Caco-2 (cell line): Measurements from ENCODE around the gene CD151. TPM values are rescaled to one million over a fixed set of nuclear protein-coding genes. Genes with fewer than 3 reads are reported as not detected.

ENCODE experiments used
- BruUV-seq: library from RNA; stranded (reverse); fragments of 400-500 nt; replicated peaks from 2 replicates; lab custom pipeline; 2021; lab: Mats Ljungman, UMichigan
- CTCF ChIA-PET: fragments of 300-600 bp; sonication (Branson Sonifier 250); formaldehyde crosslinking; loops from one replicate; lab custom pipeline; 2022; ENCODE audit warnings: antibody characterized with exemption; lab: Charles Lee
- POLR2A ChIA-PET: fragments of 300-600 bp; sonication (Branson Sonifier 250); formaldehyde crosslinking; loops from one replicate; lab custom pipeline; 2022; ENCODE audit warnings: antibody characterized with exemption; lab: Charles Lee
- DNase-seq, 2 experiments: peaks; one replicate each; pipeline versions ENCODE4 v3.0.0 to v3.0.0-alpha.2; 2020 to 2022
- H3K27me3 ChIP-seq: replicated peaks from 2 replicates; pipeline ENCODE4 v1.6.0; 2011; ENCODE audit warnings: low read length; ENCODE audit not compliant: control insufficient read depth, insufficient read depth
- H3K36me3 ChIP-seq: 2 replicates; pipeline ENCODE4 v1.5.1; 2011; ENCODE audit warnings: low read length; ENCODE audit not compliant: control insufficient read depth, insufficient read depth
- H3K4me1 ChIP-seq: fragments of 250-450 bp; sonication (Bioruptor Pico); 2 replicates; pipeline ENCODE4 v1.5.1; 2020; ENCODE audit warnings: mild to moderate bottlenecking
- H3K4me3 ChIP-seq: 2 replicates; pipeline ENCODE4 v1.5.1; 2011; ENCODE audit warnings: low read depth, mild to moderate bottlenecking, control low read depth, low read length
- H3K9me3 ChIP-seq: fragments of 250-450 bp; sonication (Bioruptor Pico); 2 replicates; pipeline ENCODE4 v1.5.1; 2020; ENCODE audit warnings: mild to moderate bottlenecking, moderate library complexity
- H3K27ac Mint-ChIP-seq: one replicate; pipeline ENCODE4 v1.8.0; 2022; ENCODE audit warnings: mixed read lengths; ENCODE audit not compliant: unreplicated experiment
- H3K27me3 Mint-ChIP-seq: one replicate; pipeline ENCODE4 v1.8.0; 2022; ENCODE audit warnings: mixed read lengths; ENCODE audit not compliant: insufficient read depth, unreplicated experiment
- H3K36me3 Mint-ChIP-seq: one replicate; pipeline ENCODE4 v1.8.0; 2022; ENCODE audit warnings: mild to moderate bottlenecking, mixed read lengths; ENCODE audit not compliant: insufficient read depth, unreplicated experiment
- H3K4me1 Mint-ChIP-seq: one replicate; pipeline ENCODE4 v1.8.0; 2022; ENCODE audit warnings: low read depth, mixed read lengths; ENCODE audit not compliant: unreplicated experiment
- H3K4me3 Mint-ChIP-seq: one replicate; pipeline ENCODE4 v1.8.0; 2022; ENCODE audit warnings: mild to moderate bottlenecking, moderate library complexity, mixed read lengths; ENCODE audit not compliant: unreplicated experiment
- H3K9me3 Mint-ChIP-seq: one replicate; pipeline ENCODE4 v1.8.0; 2022; ENCODE audit warnings: mixed read lengths; ENCODE audit not compliant: unreplicated experiment
- CTCF ChIP-seq, 2 experiments: fragments of 200-600 bp in 1 of 2; IDR thresholded peaks; 1 replicate in 1 of 2; 2 replicates in 1 of 2; pipeline versions ENCODE4 v1.5.1 to v1.8.0; 2011 to 2022; ENCODE audit warnings: antibody characterized with exemption in 1 of 2, control low read depth in 1 of 2, inconsistent platforms in 1 of 2, low read depth in 1 of 2, low read length in 1 of 2, mild to moderate bottlenecking in 1 of 2, moderate library complexity in 1 of 2; ENCODE audit not compliant: insufficient read depth in 1 of 2, severe bottlenecking in 1 of 2, unreplicated experiment in 1 of 2
- intact Hi-C: fragments of 100-400 bp; cut with micrococcal nuclease; formaldehyde crosslinking; loops from one replicate; pipeline ENCODE4 v1.10.0; 2022; ENCODE audit not compliant: unreplicated experiment
- total RNA-seq: library from RNA; stranded (reverse); gene quantifications from 2 replicates; pipeline ENCODE4 v1.2.3, GENCODE V29; 2022

CD151 gene
- total RNA-seq, 1 experiment from 2014 or later = 268 TPM

- intact Hi-C loops = no loop called here
- no peak overlapping the region for H3K4me3 Mint-ChIP-seq
- no peak for DNase-seq
- H3K27me3 Mint-ChIP-seq = no peaks in the 10 kb centered on the region
- H3K36me3 ChIP-seq = peaks cover 3% of the 10 kb centered on the region
- no TSS peak for BruUV-seq
- no peaks in the 10 kb centered on the region for H3K4me1 Mint-ChIP-seq
- H3K4me3 ChIP-seq = no peak overlapping the region
- peaks cover 51% of the 10 kb centered on the region for H3K36me3 Mint-ChIP-seq
- H3K9me3 Mint-ChIP-seq = no peaks in the 10 kb centered on the region
- H3K4me1 ChIP-seq = no peaks in the 10 kb centered on the region
- ChIA-PET CTCF (no interaction called here), POLR2A (interaction anchor here (0.5 kb wide), 1 partner anchor 66 kb away, joined by 3 read pairs; the partner anchor contains the start of gene PNPLA2)
- no peaks in the 10 kb centered on the region for H3K9me3 ChIP-seq
- H3K27me3 ChIP-seq = no peaks in the 10 kb centered on the region
- H3K27ac Mint-ChIP-seq = no peak overlapping the region
- TF ChIP-seq CTCF (IDR thresholded peaks at IDR 0.05; ENCODE audit: insufficient read depth in 1 of 2, low read depth in 1 of 2, low read length in 1 of 2, severe bottlenecking in 1 of 2, unreplicated experiment in 1 of 2) = no peak
These were observed 51.9 kb downstream of the CD151 start for GRCh38 chr11:884578-885070.

- Histone ChIP-seq H3K4me1 (no peaks in the 10 kb centered on the region), H3K27me3 (no peaks in the 10 kb centered on the region), H3K9me3 (no peaks in the 10 kb centered on the region), H3K4me3 (no peak overlapping the region), H3K36me3 (peaks cover 3% of the 10 kb centered on the region)
- DNase-seq = no peak
- H3K4me3 Mint-ChIP-seq = no peak overlapping the region
- CTCF ChIA-PET = interaction anchor here (0.7 kb wide), 1 partner anchor 526 kb away, joined by 3 read pairs; no protein-coding TSS in a partner anchor
- H3K27me3 Mint-ChIP-seq = no peaks in the 10 kb centered on the region
- H3K9me3 Mint-ChIP-seq = no peaks in the 10 kb centered on the region
- H3K27ac Mint-ChIP-seq = no peak overlapping the region
- TF ChIP-seq CTCF (IDR thresholded peaks at IDR 0.05; ENCODE audit: insufficient read depth in 1 of 2, low read depth in 1 of 2, low read length in 1 of 2, severe bottlenecking in 1 of 2, unreplicated experiment in 1 of 2) = no peak
- POLR2A ChIA-PET = no interaction called here
- H3K4me1 Mint-ChIP-seq = no peaks in the 10 kb centered on the region
- intact Hi-C loops = no loop called here
- peaks cover 48% of the 10 kb centered on the region for H3K36me3 Mint-ChIP-seq
- BruUV-seq = no TSS peak
These were observed 53.8 kb downstream of the CD151 start for GRCh38 chr11:886568-886967.

GRCh38 chr11:887589-887988 is 54.8 kb downstream of the CD151 start:
- Histone ChIP-seq H3K4me1 (no peaks in the 10 kb centered on the region), H3K36me3 (peaks cover 3% of the 10 kb centered on the region), H3K27me3 (no peaks in the 10 kb centered on the region), H3K9me3 (no peaks in the 10 kb centered on the region), H3K4me3 (no peak overlapping the region)
- POLR2A ChIA-PET = no interaction called here
- no peak overlapping the region for H3K4me3 Mint-ChIP-seq
- H3K4me1 Mint-ChIP-seq = no peaks in the 10 kb centered on the region
- intact Hi-C loops = no loop called here
- no peak for DNase-seq
- TF ChIP-seq CTCF (IDR thresholded peaks at IDR 0.05; ENCODE audit: insufficient read depth in 1 of 2, low read depth in 1 of 2, low read length in 1 of 2, severe bottlenecking in 1 of 2, unreplicated experiment in 1 of 2) = no peak
- H3K27ac Mint-ChIP-seq = no peak overlapping the region
- no peaks in the 10 kb centered on the region for H3K27me3 Mint-ChIP-seq
- H3K9me3 Mint-ChIP-seq = no peaks in the 10 kb centered on the region
- BruUV-seq = no TSS peak
- CTCF ChIA-PET = no interaction called here
- H3K36me3 Mint-ChIP-seq = peaks cover 38% of the 10 kb centered on the region

Other genes starting within 250 kb of the CD151 start
- 27.2 and 31.2 TPM in 2 replicates for gene IRF7, start 217.0 kb upstream of the CD151 start, total RNA-seq
- 30.2 and 42.0 TPM in 2 replicates for gene CDHR5, start 208.0 kb upstream of the CD151 start, total RNA-seq
- not detected in 2 replicates for gene SCT, start 205.8 kb upstream of the CD151 start, total RNA-seq
- gene DRD4, start 195.7 kb upstream of the CD151 start, total RNA-seq = 1.0 and 1.1 TPM in 2 replicates
- gene DEAF1, start 137.7 kb upstream of the CD151 start, total RNA-seq = 50.6 and 56.6 TPM in 2 replicates
- gene TMEM80, start 137.1 kb upstream of the CD151 start, total RNA-seq = 70.3 and 74.7 TPM in 2 replicates
- 203 and 224 TPM in 2 replicates for gene EPS8L2, start 126.7 kb upstream of the CD151 start, total RNA-seq
- 293 and 300 TPM in 2 replicates for gene TALDO1, start 85.5 kb upstream of the CD151 start, total RNA-seq
- 85.0 and 91.5 TPM in 2 replicates for gene GATD1, start 55.5 kb upstream of the CD151 start, total RNA-seq
- gene CEND1, start 42.9 kb upstream of the CD151 start, total RNA-seq = not detected in 2 replicates
- 31.8 and 37.6 TPM in 2 replicates for gene SLC25A22, start 34.7 kb upstream of the CD151 start, total RNA-seq
- gene PIDD1, start 27.7 kb upstream of the CD151 start, total RNA-seq = 21.3 and 25.3 TPM in 2 replicates
- 2,622 and 2,843 TPM in 2 replicates for gene RPLP2, start 23.0 kb upstream of the CD151 start, total RNA-seq
- 84.7 and 93.6 TPM in 2 replicates for gene PNPLA2, start 14.0 kb upstream of the CD151 start, total RNA-seq
- gene CRACR2B, start 5.0 kb upstream of the CD151 start, total RNA-seq = 15.4 and 16.3 TPM in 2 replicates
- gene POLR2L, start 9.6 kb downstream of the CD151 start, total RNA-seq = 139 and 141 TPM in 2 replicates
- gene TSPAN4, start 9.9 kb downstream of the CD151 start, total RNA-seq = 84.5 and 95.9 TPM in 2 replicates
- 166 and 180 TPM in 2 replicates for gene CHID1, start 77.9 kb downstream of the CD151 start, total RNA-seq
- gene AP2A2, start 92.9 kb downstream of the CD151 start, total RNA-seq = 122 and 130 TPM in 2 replicates
- not detected in 2 replicates for gene MUC6, start 203.8 kb downstream of the CD151 start, total RNA-seq
- gene MUC2, start 241.9 kb downstream of the CD151 start, total RNA-seq = 0.05 and 0.35 TPM in 2 replicates